ENCODE results near the gene HEATR5A.
"Not testable (repeated sequence)": the region's sequence is repeated elsewhere in the genome, so short reads cannot be mapped to it uniquely, and the experiment has no call there.

Gene HEATR5A

GRCh38 chr14:31256534-31257243, 163.7 kb downstream of the HEATR5A start:
- no peak for DNase-seq

- not testable (repeated sequence) for DNase-seq
These were observed 164.4 kb downstream of the HEATR5A start for GRCh38 chr14:31255918-31256317.

GRCh38 chr14:31255286-31255685, 165.1 kb downstream of the HEATR5A start:
- no peak for DNase-seq

GRCh38 chr14:31253746-31254471, 166.4 kb downstream of the HEATR5A start:
- DNase-seq = no peak

GRCh38 chr14:31252865-31253264, 167.5 kb downstream of the HEATR5A start:
- no peak for DNase-seq

GRCh38 chr14:31251028-31251958, 169.1 kb downstream of the HEATR5A start:
- DNase-seq = no peak

GRCh38 chr14:31244626-31245025, 175.7 kb downstream of the HEATR5A start:
- no peak for DNase-seq

- DNase-seq = no peak
These were observed 176.5 kb downstream of the HEATR5A start for GRCh38 chr14:31243860-31244259.

GRCh38 chr14:31242161-31242940, 178.0 kb downstream of the HEATR5A start:
- not testable (repeated sequence) for DNase-seq
